NCI-H2029 (cell line): ENCODE data around the gene TENT4A.

Experiments
- DNase-seq: peaks from one replicate; lab custom pipeline; 2025; lab: John Stamatoyannopoulos, UW

The TENT4A gene

DNA sequence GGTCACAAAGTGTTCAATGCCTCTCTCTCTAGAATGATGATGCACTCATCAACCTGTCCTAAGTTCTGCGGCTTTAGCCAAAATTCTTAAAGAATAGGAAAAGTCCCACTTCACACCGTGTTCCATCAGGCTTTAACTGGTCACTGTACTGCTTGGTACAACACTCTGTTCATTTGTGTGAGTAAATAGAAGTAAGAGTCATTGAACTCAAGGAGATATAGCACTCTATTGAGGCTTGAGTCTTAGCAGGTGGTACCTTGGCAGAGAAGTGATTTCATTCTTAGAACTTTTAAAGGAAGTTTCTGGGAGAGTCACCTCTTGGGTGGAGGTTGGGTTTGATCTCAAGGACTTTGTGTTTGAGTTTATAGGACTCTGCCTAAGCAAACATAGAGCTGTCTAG lies 92.6 kb downstream of the TENT4A start:
- DNase-seq: no peak
